ENCODE data around the gene SLC22A25.

The SLC22A25 gene

GRCh38 chr11:63274776-63275175, 31.4 kb upstream of the SLC22A25 start:
- no peak for TF ChIP-seq MYC (IDR thresholded peaks at IDR 0.05; ENCODE audit: low read depth, low read length)
- TF ChIP-seq, protein P1, sequence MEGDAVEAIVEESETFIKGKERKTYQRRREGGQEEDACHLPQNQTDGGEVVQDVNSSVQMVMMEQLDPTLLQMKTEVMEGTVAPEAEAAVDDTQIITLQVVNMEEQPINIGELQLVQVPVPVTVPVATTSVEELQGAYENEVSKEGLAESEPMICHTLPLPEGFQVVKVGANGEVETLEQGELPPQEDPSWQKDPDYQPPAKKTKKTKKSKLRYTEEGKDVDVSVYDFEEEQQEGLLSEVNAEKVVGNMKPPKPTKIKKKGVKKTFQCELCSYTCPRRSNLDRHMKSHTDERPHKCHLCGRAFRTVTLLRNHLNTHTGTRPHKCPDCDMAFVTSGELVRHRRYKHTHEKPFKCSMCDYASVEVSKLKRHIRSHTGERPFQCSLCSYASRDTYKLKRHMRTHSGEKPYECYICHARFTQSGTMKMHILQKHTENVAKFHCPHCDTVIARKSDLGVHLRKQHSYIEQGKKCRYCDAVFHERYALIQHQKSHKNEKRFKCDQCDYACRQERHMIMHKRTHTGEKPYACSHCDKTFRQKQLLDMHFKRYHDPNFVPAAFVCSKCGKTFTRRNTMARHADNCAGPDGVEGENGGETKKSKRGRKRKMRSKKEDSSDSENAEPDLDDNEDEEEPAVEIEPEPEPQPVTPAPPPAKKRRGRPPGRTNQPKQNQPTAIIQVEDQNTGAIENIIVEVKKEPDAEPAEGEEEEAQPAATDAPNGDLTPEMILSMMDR (IDR thresholded peaks at IDR 0.05; ENCODE audit: low read depth, low read length) = no peak
- TF ChIP-seq, protein P2, sequence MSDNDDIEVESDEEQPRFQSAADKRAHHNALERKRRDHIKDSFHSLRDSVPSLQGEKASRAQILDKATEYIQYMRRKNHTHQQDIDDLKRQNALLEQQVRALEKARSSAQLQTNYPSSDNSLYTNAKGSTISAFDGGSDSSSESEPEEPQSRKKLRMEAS (IDR thresholded peaks at IDR 0.05; ENCODE audit: low read depth, low read length) = no peak
- TF ChIP-seq POLR2A (IDR thresholded peaks at IDR 0.05; ENCODE audit: extremely low read depth, insufficient read length) = no peak
- no peak for DNase-seq (ENCODE audit: low read depth)
- no peak overlapping the region for H3K4me3 ChIP-seq (ENCODE audit: low read depth, low read length)

- no peak overlapping the region for H3K4me3 ChIP-seq (ENCODE audit: low read depth, low read length)
- TF ChIP-seq, protein P1 (IDR thresholded peaks at IDR 0.05; ENCODE audit: low read depth, low read length) = no peak
- TF ChIP-seq, protein P2 (IDR thresholded peaks at IDR 0.05; ENCODE audit: low read depth, low read length) = no peak
- TF ChIP-seq POLR2A (IDR thresholded peaks at IDR 0.05; ENCODE audit: extremely low read depth, insufficient read length) (no peak), MYC (IDR thresholded peaks at IDR 0.05; ENCODE audit: low read depth, low read length) (no peak)
- no peak for DNase-seq (ENCODE audit: low read depth)
Observed at GRCh38 chr11:63273685-63274084, 30.3 kb upstream of the SLC22A25 start.

DNA sequence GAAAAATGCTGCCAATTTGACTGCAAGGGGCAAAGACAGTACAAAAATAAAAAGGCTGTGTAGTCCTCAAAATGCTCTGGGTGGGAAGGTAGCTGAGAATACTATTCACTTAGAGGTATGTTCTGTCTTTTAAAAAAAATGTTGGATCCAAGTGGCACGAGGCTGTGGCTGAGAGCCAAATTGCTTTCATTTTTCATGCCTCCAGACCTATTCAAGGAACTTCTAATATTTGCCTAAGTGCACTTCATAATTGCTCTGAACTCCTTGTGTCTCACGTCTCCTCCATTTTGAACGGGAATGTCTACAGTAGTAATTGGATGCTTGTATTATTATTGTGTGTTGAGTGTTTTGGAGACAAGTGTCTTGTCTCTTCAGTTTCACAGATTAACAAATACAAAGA, 19.1 kb upstream of the SLC22A25 start:
- DNase-seq (ENCODE audit: low read depth) = no peak
- no peak overlapping the region for H3K4me3 ChIP-seq (ENCODE audit: low read depth, low read length)
- TF ChIP-seq, protein P1 (IDR thresholded peaks at IDR 0.05; ENCODE audit: low read depth, low read length) = no peak
- TF ChIP-seq MYC (IDR thresholded peaks at IDR 0.05; ENCODE audit: low read depth, low read length) (no peak), POLR2A (IDR thresholded peaks at IDR 0.05; ENCODE audit: extremely low read depth, insufficient read length) (no peak)
- TF ChIP-seq, protein P2 (IDR thresholded peaks at IDR 0.05; ENCODE audit: low read depth, low read length) = no peak

GRCh38 chr11:63251312-63251711, 7.9 kb upstream of the SLC22A25 start:
- no peak overlapping the region for H3K4me3 ChIP-seq (ENCODE audit: low read depth, low read length)
- DNase-seq (ENCODE audit: low read depth) = no peak

GRCh38 chr11:63250162-63251050, 7.0 kb upstream of the SLC22A25 start:
- TF ChIP-seq POLR2A (IDR thresholded peaks at IDR 0.05; ENCODE audit: extremely low read depth, insufficient read length) (no peak), MYC (IDR thresholded peaks at IDR 0.05; ENCODE audit: low read depth, low read length) (no peak)
- TF ChIP-seq, protein P1 (IDR thresholded peaks at IDR 0.05; ENCODE audit: low read depth, low read length) = no peak
- TF ChIP-seq, protein P2 (IDR thresholded peaks at IDR 0.05; ENCODE audit: low read depth, low read length) = no peak
- no peak overlapping the region for H3K4me3 ChIP-seq (ENCODE audit: low read depth, low read length)
- no peak for DNase-seq (ENCODE audit: low read depth)

More at GRCh38 chr11:63251312-63251711, 7.9 kb upstream of the SLC22A25 start:
- TF ChIP-seq POLR2A (IDR thresholded peaks at IDR 0.05; ENCODE audit: extremely low read depth, insufficient read length) (no peak), MYC (IDR thresholded peaks at IDR 0.05; ENCODE audit: low read depth, low read length) (no peak)
- TF ChIP-seq, protein P2 (IDR thresholded peaks at IDR 0.05; ENCODE audit: low read depth, low read length) = no peak
- TF ChIP-seq, protein P1 (IDR thresholded peaks at IDR 0.05; ENCODE audit: low read depth, low read length) = no peak

Data from NB4 (cell line).